HL-60/S4 treated with phorbol 12-myristate 13-acetate at 8.2 ng/mL for 4 days and 3 days (cell line): ENCODE measurements around the gene FLACC1.

Source experiments
- in situ Hi-C: fragments of 300-500 bp; cut with MboI; formaldehyde crosslinking; loops from 2 replicates; pipeline ENCODE4 v1.15.0; 2022; ENCODE audit warnings: low sequenced_read_pairs

Gene FLACC1

GRCh38 chr2:201280191-201281040, 76.7 kb downstream of the FLACC1 start:
- in situ Hi-C loops = no loop called here

- in situ Hi-C loops = no loop called here
These were observed 78.1 kb downstream of the FLACC1 start for GRCh38 chr2:201279079-201279478.

GRCh38 chr2:201276511-201276910, 80.6 kb downstream of the FLACC1 start:
- in situ Hi-C loops = no loop called here

DNA sequence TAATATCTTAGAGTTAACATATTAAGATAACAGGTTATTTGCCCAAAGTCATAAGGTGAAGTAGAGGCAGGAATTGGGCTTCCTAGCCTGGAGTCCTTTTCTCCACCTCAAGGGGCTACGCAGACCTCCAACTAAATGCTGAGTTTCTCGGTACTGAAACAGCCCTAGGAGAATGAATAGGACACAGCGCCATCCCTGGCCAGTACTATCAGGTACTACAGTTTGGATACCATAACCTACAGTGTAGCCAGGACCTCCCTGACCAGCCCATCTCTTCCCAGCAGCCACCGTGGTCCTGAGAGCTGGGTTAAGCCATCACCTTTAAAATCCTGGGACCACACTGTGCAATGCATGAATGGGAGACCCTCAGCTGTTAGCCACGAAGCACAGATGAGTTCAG, 81.2 kb downstream of the FLACC1 start:
- in situ Hi-C loops = no loop called here

DNA sequence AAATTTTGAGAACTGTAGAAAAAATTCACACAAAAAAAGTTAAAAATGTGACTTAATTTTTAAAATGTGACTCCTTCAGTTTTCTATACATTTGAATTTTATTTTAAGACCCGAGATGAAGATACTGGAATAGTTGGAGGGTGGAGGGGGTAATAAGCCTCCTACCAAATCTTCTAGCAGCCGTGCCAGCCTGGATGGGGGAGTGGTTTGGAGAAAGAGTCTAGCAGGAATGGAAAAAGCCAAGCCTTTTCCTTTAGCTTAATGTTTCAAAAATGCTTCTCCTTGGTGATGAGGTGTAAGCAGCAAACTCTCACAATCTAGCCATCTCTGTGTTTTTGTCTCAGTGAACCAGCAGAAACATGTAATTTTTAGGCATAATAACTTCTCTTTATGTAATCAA, 82.1 kb downstream of the FLACC1 start:
- in situ Hi-C loops = no loop called here

GRCh38 chr2:201273330-201273983, 83.7 kb downstream of the FLACC1 start:
- in situ Hi-C loops = no loop called here

GRCh38 chr2:201271917-201272316, 85.2 kb downstream of the FLACC1 start:
- in situ Hi-C loops = no loop called here

DNA sequence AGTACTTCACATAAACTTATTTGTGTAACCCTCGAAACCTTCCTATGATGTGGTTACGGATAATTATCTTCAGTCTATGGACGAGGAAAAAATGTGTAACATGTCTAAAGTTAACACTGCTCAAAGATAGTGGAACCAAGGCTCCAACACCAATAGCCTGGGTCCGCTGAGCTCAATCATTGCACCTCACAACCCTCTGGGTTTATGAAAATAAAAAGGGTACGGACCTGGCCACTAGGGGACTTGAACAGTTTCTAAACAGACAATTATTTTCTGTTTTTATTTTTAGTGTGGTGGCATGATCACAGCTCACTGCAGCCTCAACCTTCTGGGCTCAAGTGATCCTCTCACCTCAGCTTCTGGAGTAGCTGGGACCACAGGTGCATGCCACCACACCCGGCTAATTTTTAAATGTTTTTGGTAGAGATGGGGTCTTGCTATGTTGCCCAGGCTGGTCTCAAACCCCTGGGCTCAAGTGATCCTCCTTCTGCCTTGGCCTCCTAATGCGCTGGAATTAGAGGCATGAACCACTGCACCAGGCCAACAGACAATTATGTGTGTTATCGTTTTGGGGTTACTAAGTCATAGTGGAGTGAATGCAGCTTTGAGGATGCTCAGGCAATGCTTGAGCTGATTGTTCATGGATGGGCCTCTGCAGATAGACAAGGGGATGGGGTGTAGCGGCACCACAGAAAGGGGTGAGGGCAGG, 86.7 kb downstream of the FLACC1 start:
- in situ Hi-C loops = no loop called here

- in situ Hi-C loops = no loop called here
These were observed 87.4 kb downstream of the FLACC1 start for GRCh38 chr2:201269764-201270163.

GRCh38 chr2:201267278-201268030, 89.7 kb downstream of the FLACC1 start:
- in situ Hi-C loops = no loop called here

DNA sequence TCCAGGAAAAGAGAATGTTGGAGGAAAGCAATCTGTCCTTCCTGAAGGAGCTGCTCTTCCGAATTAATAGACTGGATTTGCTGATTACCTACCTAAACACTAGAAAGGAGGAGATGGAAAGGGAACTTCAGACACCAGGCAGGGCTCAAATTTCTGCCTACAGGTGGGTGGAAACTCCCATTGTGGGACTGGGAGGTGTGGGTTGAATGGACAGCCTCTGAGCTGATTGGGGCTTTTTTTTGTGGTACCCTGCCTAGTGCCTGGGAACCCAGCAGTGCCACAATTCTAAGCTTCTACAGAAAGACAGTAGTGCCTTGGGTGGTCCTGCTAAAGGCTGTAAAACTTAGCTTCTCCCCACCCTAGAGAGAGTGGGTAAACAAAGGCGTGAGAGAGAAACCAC, 90.5 kb downstream of the FLACC1 start:
- in situ Hi-C loops = no loop called here

- in situ Hi-C loops = no loop called here
These were observed 92.5 kb downstream of the FLACC1 start for GRCh38 chr2:201264472-201265173.

DNA sequence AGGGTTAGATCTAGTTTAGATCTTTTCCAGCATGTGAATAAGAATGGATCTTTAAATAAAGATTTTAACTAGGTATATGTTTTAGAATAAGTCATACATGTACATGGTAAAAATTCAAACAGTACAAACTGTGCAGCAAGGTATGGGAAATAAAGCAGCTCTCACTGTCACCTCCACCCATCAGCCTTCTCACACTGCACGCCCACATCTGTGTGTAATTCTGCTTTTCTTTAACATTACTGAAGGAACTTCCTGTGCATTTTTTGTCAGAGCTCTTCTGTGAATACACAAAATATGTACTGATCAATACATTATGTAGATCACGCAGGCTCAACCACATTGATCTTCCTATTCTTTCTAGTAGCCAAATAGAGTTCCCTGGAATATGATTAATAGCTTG, 93.4 kb downstream of the FLACC1 start:
- in situ Hi-C loops = no loop called here

DNA sequence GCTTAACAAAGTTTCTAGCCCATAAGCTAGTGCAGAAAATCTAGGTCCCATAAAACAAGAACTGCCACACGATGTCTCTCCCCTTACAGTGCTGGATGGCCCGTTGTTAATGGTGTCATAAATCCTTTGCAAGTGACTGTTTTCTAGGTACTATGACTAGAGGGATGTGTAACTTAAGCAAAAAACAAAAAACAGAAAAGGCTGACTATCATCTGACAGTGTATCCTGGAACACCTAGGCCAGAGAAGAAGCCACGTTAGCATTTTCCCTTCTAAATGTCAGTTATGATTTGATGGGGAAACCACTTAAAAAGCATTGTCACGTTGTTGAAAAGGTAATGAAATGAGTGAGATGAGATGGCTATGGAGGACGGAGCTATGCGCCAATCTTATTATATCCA, 94.4 kb downstream of the FLACC1 start:
- in situ Hi-C loops = no loop called here

DNA sequence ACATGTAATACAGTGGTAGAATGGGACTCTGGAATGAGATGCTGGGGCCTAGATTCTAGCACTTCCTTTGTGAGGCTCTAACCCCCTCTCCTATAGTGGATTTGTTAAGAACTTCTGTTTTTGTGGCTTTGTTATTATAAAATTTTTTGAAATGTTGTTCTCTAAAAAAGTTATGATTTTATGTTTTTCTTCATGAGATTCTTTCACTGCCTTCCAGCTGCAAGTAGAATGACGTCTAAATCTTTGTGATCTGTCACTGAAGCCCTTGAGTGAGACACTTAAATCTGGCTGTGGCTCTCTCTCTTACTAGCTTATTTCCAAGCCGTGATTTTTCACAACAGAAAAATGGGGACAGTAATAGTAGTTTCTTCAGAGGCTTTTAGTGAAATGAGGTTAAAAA, 95.2 kb downstream of the FLACC1 start:
- in situ Hi-C loops = no loop called here

DNA sequence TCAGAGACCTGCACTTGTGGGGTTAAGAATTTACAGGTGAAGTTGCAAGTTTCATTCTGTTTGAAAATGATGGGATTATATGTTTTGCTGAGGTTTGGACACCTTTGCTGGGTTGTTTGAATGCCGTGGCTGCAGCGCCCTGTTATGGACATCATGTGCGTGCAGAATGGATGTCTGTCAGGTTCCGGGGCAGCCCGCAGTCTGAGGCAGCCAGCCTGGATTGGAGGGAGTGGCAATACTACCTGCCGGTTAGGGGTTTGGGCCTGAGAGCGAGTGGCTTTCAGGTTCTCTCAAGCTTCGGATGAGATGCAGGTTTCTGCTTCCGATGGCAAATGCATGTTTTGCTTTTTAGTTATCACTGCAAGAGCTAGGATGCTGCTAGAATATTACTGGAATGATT, 95.7 kb downstream of the FLACC1 start:
- in situ Hi-C loops = no loop called here

DNA sequence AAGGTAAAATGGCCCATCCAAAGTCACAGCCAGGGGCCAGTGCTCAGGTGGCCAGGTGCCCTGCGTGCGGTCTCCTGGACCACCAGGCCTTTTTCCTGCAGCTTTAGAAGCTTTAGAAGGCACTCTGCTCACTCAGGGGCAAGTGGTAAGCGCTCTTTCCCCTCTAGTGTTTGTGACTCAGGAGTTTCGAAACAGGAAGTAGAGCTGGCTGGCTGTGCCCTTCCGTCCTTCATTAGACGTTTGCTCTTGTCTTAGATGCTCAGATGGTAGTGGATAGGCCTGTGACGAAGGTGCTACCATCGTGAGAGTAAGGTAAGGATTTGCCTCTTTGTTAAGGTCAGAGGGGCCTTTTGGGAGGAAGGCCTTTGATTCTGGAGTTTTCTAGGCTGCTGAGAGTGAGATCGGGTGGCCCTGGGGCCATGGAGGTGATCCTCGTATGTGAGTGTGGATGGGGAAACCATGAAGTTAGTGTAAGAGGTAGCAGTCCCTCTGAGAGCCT, 96.8 kb downstream of the FLACC1 start, which contains the start of gene CASP8:
TSS of gene CASP8 (plus strand) at position 235 of the 499 bp plus-strand sequence. CDS start 5,951 bp downstream, outside the sequence.
- in situ Hi-C loops = no loop called here

DNA sequence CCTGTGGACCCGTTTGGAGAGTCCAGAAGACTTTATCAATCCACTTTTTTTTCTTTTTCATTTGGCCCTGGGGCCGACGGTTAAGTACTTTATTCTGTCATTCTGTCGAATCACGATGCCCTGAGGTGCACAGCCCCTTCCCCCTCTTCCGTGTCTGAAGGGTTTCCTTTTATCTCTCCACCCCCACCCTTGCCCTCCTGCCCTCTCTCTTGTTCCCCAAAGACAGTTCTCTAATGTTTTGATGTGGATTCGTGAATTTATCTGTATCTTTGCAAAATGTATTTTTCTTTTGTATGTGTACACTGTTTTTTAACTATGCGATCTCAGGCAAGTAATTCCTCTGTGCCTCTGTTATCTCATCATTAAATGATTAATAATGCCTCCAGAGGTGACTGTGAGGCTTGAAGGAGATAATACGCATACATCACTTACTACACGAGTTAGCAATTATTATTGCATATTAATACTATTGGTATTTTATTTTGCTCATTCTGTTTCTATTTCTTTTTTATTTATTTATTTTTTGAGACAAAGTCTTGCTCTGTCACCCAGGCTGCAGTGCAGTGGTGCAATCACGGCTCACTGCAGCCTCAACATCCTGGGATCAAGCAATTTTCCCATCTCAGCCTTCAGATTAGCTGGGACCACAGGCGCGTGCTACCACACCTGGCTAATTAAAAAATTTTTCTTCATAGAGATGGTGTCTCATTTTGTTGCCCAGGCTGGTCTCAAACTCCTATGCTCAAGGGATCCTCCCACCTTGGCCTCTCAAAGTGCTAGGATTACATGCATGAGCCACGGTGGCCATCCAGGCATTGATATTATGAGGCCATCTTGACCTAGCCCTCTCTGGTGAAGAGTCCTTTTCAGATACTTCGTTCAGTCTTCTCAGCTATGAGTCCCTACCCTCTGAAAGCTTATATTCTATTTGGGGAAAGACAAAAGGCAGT, 98.2 kb downstream of the FLACC1 start:
- in situ Hi-C loops = no loop called here
